Body of pancreas (tissue), 4 donors: ENCODE results near the gene WWOX. TPM values are rescaled to one million over a fixed set of nuclear protein-coding genes. Genes with fewer than 3 reads are reported as not detected.
A peak's percentile ranks its signal among the peaks of the same experiment; 100 is the strongest.

Experiments
- ATAC-seq: fragments of 150-250 bp; one replicate; pipeline ENCODE4 v1.9.1; 2016
- DNase-seq, 4 donors: peaks; one replicate each; pipeline ENCODE4 v3.0.0-alpha.2; 2019
- H3K27ac ChIP-seq, 4 donors: fragments of 200-600 bp; sonication (generic); 1 replicate in 3 of 4; 2 replicates in 1 of 4; pipeline versions ENCODE4 v1.5.1 to v1.6.1; 2016 to 2019; ENCODE audit warnings: mild to moderate bottlenecking in 1 of 4, mixed read lengths in 1 of 4, moderate library complexity in 1 of 4
- H3K27me3 ChIP-seq, 2 donors: fragments of 200-600 bp; sonication (generic); one replicate each; pipeline ENCODE4 v1.6.0; 2016; ENCODE audit warnings: mild to moderate bottlenecking in 1 of 2
- H3K36me3 ChIP-seq, 2 donors: fragments of 200-600 bp; sonication (generic); replicated peaks in 1 of 2; 2 replicates each; pipeline ENCODE4 v1.5.1; 2016; ENCODE audit warnings: low read depth in 2 of 2; ENCODE audit not compliant: insufficient read depth in 1 of 2
- H3K4me1 ChIP-seq: fragments of 200-600 bp; sonication (generic); one replicate; pipeline ENCODE4 v1.6.0; 2016
- H3K4me3 ChIP-seq, 2 donors: fragments of 200-600 bp; sonication (generic); 1 replicate in 1 of 2; 2 replicates in 1 of 2; pipeline ENCODE4 v1.5.1; 2016 to 2019
- H3K9me3 ChIP-seq, 3 donors: fragments of 200-600 bp; sonication (generic); 1 replicate in 2 of 3; 2 replicates in 1 of 3; pipeline ENCODE4 v1.5.1; 2016
- CTCF ChIP-seq, 7 experiments: fragments of 450-650 bp in 4 of 7; fragments of 200-600 bp in 3 of 7; sonication (generic) in 3 of 7; IDR thresholded peaks; one replicate each; pipeline ENCODE4 v1.5.1; 2016 to 2019; ENCODE audit warnings: antibody characterized with exemption in 7 of 7
- POLR2A ChIP-seq, 3 donors: fragments of 450-650 bp; IDR thresholded peaks; one replicate each; pipeline ENCODE4 v1.6.1; 2016; ENCODE audit warnings: antibody characterized with exemption in 3 of 3, mild to moderate bottlenecking in 2 of 3
- WGBS, 2 donors: methylation state at CpG; one replicate each; pipeline ENCODE4 v1.1.5; 2017; 5-methylcytosine and 5-hydroxymethylcytosine counted together
- intact Hi-C: fragments of 100-400 bp; cut with DNase I; formaldehyde crosslinking; loops from one replicate; pipeline ENCODE4 v1.15.1; 2023
- total RNA-seq, 2 donors: library from RNA; depleted of rRNA; stranded (reverse); fragments of >200 nt; gene quantifications; one replicate each; pipeline ENCODE4 v1.1.0, GENCODE V29; 2016

The WWOX gene
- total RNA-seq, 2 donors from 2014 or later: 52.7 to 67.2 TPM

- TF ChIP-seq POLR2A (IDR thresholded peaks at IDR 0.05) (no peak), CTCF (IDR thresholded peaks at IDR 0.05) (no peak)
- WGBS, 2 donors: 57 to 87% methylated on average over 1 of the region's 1 CpG
- Histone ChIP-seq H3K4me1 (peaks cover 22% of the 10 kb centered on the region), H3K4me3 (no peak overlapping the region), H3K9me3 (no peaks in the 10 kb centered on the region), H3K27ac (peak overlapping the region in 1 of 4 donors; percentile 8), H3K36me3 (no peaks in the 10 kb centered on the region), H3K27me3 (no peaks in the 10 kb centered on the region)
- DNase-seq (no peak), ATAC-seq (no peak)
- intact Hi-C loops: no loop called here
These were observed 208.5 kb downstream of the WWOX start for GRCh38 chr16:78307824-78308528.

GRCh38 chr16:78309763-78310162, 210.3 kb downstream of the WWOX start:
- no peak overlapping the region for H3K4me3 ChIP-seq
- DNase-seq (no peak), ATAC-seq (no peak)
- no peak for TF ChIP-seq POLR2A (IDR thresholded peaks at IDR 0.05)
- TF ChIP-seq CTCF (IDR thresholded peaks at IDR 0.05): no peak
- no peaks in the 10 kb centered on the region for H3K27me3 ChIP-seq
- 97 to 99% methylated on average over 4 of the region's 4 CpGs for WGBS, 2 donors
- intact Hi-C loops: no loop called here
- H3K4me1 ChIP-seq: peaks cover 22% of the 10 kb centered on the region
- H3K27ac ChIP-seq: no peak overlapping the region
- no peaks in the 10 kb centered on the region for H3K36me3 ChIP-seq
- no peaks in the 10 kb centered on the region for H3K9me3 ChIP-seq

GRCh38 chr16:78310196-78310595, 210.7 kb downstream of the WWOX start:
- DNase-seq (peak in 3 of 4 donors; percentile 19 to 45 (median 36)), ATAC-seq (peak; percentile 70)
- TF ChIP-seq CTCF (IDR thresholded peaks at IDR 0.05) (no peak), POLR2A (IDR thresholded peaks at IDR 0.05) (no peak)
- Histone ChIP-seq H3K4me3 (no peak overlapping the region), H3K27me3 (no peaks in the 10 kb centered on the region), H3K9me3 (no peaks in the 10 kb centered on the region), H3K4me1 (peaks cover 22% of the 10 kb centered on the region), H3K36me3 (no peaks in the 10 kb centered on the region), H3K27ac (peak overlapping the region in 1 of 4 donors; percentile 17)
- intact Hi-C loops: no loop called here
- WGBS, 2 donors: 10 to 17% methylated on average over 5 of the region's 5 CpGs

GRCh38 chr16:78310990-78311561, 211.6 kb downstream of the WWOX start:
- 54 to 71% methylated on average over 5 of the region's 5 CpGs for WGBS, 2 donors
- H3K9me3 ChIP-seq: no peaks in the 10 kb centered on the region
- no peak overlapping the region for H3K4me3 ChIP-seq
- TF ChIP-seq POLR2A (IDR thresholded peaks at IDR 0.05): no peak
- no peak for TF ChIP-seq CTCF (IDR thresholded peaks at IDR 0.05)
- no peak for DNase-seq
- H3K36me3 ChIP-seq: no peaks in the 10 kb centered on the region
- H3K4me1 ChIP-seq: peaks cover 22% of the 10 kb centered on the region
- intact Hi-C loops: no loop called here
- ATAC-seq: no peak
- H3K27ac ChIP-seq: peak overlapping the region; percentile 7 to 30 (median 16)
- no peaks in the 10 kb centered on the region for H3K27me3 ChIP-seq

- no peaks in the 10 kb centered on the region for H3K27me3 ChIP-seq
- no peak for DNase-seq
- 93 to 96% methylated on average over 4 of the region's 4 CpGs for WGBS, 2 donors
- no peaks in the 10 kb centered on the region for H3K36me3 ChIP-seq
- H3K9me3 ChIP-seq: no peaks in the 10 kb centered on the region
- peaks cover 22% of the 10 kb centered on the region for H3K4me1 ChIP-seq
- H3K27ac ChIP-seq: no peak overlapping the region
- H3K4me3 ChIP-seq: no peak overlapping the region
- intact Hi-C loops: no loop called here
- TF ChIP-seq POLR2A (IDR thresholded peaks at IDR 0.05): no peak
- TF ChIP-seq CTCF (IDR thresholded peaks at IDR 0.05): no peak
- ATAC-seq: no peak
These were observed 212.4 kb downstream of the WWOX start for GRCh38 chr16:78311831-78312230.
